GM18951 (cell line): ENCODE measurements around the gene PARVG.

Experiments
- POLR2A ChIP-seq: IDR thresholded peaks from 4 replicates; pipeline ENCODE4 v1.6.1; 2011; ENCODE audit warnings: mild to moderate bottlenecking; ENCODE audit not compliant: insufficient read length, insufficient read depth; ENCODE audit errors: extremely low read depth
- in situ Hi-C: fragments of 300-500 bp; cut with MboI; formaldehyde crosslinking; loops from one replicate; pipeline ENCODE4 v1.12.0; 2022; ENCODE audit warnings: low sequenced_read_pairs, mixed read lengths, inconsistent platforms; ENCODE audit not compliant: unreplicated experiment

PARVG gene, protein sequence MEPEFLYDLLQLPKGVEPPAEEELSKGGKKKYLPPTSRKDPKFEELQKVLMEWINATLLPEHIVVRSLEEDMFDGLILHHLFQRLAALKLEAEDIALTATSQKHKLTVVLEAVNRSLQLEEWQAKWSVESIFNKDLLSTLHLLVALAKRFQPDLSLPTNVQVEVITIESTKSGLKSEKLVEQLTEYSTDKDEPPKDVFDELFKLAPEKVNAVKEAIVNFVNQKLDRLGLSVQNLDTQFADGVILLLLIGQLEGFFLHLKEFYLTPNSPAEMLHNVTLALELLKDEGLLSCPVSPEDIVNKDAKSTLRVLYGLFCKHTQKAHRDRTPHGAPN

GRCh38 chr22:44180706-44181032, at the start of gene PARVG:
PARVG (plus strand) TSS chr22:44180925; CDS start chr22:44183330, 2,405 bp downstream.
- in situ Hi-C loops = no loop called here
- no peak for TF ChIP-seq POLR2A

DNA sequence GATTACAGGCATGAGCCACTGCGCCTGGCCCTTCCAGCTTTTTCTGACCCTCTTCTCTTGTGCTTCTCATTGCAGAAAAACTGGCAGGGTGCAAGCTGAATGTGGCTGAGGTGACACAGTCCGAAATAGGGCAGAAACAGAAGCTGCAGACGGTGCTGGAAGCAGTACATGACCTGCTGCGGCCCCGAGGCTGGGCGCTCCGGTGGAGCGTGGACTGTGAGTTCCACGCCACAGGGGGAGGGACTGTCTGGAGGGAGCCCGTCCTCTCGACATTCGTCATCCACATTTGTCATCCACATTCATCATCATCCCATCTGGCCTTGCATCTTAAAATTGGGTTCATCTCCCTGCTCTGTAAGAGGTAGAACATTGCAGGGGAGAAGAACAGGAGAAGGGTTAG, 49.3 kb upstream of the PARVG start:
- in situ Hi-C loops = no loop called here
- TF ChIP-seq POLR2A = no peak

- no peak for TF ChIP-seq POLR2A
- in situ Hi-C loops = no loop called here
Observed at GRCh38 chr22:44131989-44132685, 48.6 kb upstream of the PARVG start.

DNA sequence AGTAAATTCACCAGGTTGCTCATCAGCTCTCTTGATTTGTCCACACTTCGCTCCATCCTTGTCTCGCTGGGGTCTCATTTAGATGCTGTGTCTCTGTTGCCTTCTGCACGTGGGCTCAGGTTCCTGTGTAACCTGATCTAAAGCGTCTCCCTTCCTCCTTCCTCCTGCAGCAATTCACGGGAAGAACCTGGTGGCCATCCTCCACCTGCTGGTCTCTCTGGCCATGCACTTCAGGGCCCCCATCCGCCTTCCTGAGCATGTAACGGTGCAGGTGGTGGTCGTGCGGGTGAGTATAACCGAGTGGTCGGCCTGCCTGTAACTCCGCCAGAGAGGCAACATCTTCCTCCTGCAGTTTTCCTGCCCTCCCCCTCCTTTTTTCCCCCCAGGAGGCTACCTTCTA, 48.0 kb upstream of the PARVG start:
- in situ Hi-C loops = no loop called here
- TF ChIP-seq POLR2A = no peak

DNA sequence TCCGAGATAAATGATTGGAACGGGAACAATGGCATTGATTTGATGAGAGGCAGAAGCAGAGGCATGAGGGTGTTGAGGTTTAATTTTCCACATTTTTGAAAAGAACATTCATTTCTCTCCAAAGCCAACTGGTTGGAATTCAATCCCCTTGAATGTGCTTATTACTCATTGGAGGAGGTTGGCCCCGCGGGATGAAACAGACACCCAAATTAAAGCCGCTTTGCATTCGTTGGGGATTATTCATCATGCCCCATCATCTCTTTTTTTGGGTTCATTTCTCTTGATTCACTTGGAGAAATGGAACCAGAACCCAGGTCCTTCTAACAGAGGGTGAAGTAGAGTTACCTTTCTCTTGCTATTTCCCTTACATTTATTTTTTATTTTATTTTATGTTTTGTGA, 47.6 kb upstream of the PARVG start:
- in situ Hi-C loops = no loop called here
- no peak for TF ChIP-seq POLR2A

DNA sequence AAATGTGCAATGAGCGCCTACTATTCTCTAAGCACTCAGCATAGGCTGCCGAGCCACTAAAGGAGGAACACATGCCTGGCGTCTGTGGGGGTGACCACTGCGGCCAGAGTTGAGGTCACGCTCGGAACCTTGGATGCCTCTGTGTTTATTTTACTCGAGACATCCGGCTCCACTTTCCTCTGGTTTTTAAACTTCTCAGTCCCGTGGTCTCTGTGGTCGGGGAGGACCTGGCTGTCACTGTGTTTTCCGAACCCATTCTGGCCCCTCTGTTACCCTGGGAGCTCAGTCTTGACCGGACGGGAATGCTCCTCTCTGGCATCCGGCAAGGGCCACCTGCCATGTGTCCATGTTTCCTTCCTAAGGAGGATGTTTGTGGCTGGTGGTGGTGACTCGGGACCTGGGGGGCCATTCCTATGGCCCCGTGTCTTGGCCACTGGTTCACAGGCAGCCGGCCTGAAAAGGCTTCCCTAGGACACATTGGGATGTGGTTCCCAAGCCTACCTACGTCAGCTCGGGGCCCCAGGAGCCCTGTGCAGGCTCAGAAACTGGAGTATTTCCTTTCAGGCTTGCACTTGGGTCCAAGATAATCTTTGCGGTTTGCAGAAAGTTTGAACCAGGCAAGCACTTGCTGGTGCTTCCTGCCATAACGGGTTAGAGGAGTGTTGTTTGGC, 46.7 kb upstream of the PARVG start:
- in situ Hi-C loops = no loop called here

GRCh38 chr22:44136112-44136511, 44.6 kb upstream of the PARVG start:
- TF ChIP-seq POLR2A = no peak
- in situ Hi-C loops = no loop called here

More for the DNA sequence above, 46.7 kb upstream of the PARVG start:
- TF ChIP-seq POLR2A = no peak

GRCh38 chr22:44136786-44137185, 43.9 kb upstream of the PARVG start:
- in situ Hi-C loops = no loop called here
- no peak for TF ChIP-seq POLR2A

DNA sequence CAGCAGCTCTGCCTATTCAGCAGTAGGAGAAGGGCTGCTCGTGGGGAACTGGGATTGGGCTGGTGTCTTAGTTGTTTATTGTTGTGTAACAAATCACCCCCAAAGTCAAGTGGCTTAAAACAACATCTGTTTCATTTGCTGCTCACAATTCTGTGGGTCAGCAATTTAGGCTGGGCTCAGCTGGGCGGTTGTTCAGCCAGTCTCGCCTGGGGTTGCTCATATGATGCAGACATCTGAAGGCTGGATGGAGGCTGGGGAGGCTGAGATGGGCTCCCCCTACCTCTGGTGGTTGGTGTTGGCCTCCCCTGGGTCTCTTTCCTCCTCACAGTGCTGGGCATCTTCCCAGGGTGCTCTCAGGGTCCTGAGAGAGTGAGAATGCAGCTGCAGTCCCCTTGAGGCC, 43.3 kb upstream of the PARVG start:
- TF ChIP-seq POLR2A = no peak
- in situ Hi-C loops = no loop called here

DNA sequence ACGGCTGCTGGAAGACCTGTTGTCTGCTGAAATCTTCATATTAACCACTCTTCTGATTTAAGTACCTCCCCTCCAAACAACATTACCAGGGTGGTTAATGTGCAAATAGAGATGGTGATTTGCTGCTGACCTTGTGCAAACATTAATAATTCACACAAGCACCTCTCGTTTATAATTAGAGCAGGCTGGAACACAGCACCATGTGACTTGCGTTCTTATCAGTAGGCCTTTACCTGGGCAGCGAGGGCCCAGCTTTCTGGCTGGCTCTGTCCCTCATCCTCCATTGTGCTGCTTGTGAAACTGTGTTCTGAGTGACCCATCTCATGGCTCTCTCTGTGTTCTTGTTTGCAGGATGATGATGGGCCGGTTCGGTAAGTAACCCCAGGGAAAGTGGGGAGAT, 41.0 kb upstream of the PARVG start:
- in situ Hi-C loops = no loop called here

GRCh38 chr22:44142421-44143104, 38.2 kb upstream of the PARVG start:
- in situ Hi-C loops = no loop called here
- no peak for TF ChIP-seq POLR2A

More for the DNA sequence above, 41.0 kb upstream of the PARVG start:
- TF ChIP-seq POLR2A = no peak

DNA sequence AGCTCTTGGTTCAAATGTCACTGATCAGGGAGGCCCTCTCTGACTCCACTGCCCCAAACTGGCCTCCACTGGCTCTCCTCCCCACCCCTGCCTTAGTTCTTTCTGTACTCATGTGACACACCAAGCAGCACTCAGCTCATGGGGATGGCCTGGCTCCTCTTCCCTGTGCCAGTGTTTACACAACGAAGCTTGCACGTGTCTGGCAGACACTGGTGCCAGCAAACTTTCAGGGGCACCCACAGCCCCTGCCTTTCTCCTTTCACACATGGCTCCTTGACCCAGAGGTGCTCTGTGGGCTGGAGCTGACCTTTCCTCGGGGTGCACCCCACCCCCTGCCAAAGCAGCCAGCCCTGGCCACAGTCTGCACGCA, 37.6 kb upstream of the PARVG start:
- TF ChIP-seq POLR2A = no peak
- in situ Hi-C loops = no loop called here

DNA sequence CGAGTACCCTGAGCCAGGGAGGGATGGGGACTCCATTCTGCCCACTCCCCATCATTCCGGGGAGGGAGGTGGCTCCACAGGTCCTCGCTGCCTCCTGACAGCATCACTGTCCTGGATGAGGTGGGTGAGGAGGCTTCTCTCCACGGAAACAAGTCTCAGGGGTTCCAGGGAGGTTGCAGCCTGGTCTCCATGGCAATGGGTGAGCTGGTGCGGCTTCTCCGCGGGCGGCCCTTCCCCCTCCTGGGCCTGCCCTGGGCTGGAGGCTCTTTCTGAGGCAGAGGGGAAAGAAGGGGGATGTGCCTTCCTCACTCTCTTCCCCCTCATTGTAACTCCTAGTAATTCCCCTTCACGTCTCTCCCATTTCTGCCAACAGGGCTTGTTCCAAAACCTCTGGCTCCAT, 37.1 kb upstream of the PARVG start:
- in situ Hi-C loops = no loop called here
- TF ChIP-seq POLR2A = no peak
